NCI-H2029 treated with DMSO at 0.1 percent for 48 hours (cell line): Measurements from ENCODE around the gene FUT8.

Experiments
- DNase-seq: peaks from one replicate; lab custom pipeline; 2025; lab: John Stamatoyannopoulos, UW

Gene FUT8

DNA sequence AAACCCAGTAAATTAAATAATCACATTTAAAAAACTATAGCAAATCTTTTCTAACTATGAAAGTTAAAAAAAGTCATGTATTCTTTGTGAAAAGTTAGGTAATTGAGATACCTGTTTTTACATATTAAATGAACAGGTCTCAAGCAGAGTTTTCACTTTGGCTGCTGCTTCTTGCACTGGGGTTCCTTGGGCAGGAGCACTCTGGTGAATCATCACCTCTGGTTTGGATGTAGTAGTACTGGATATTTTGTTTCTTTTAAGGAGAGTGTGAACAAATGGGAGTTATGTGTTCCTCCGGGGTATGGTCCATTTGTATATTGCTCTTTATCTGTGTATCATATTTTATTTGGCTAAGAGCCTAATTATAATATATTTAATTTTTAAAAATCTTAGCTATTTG, 82.7 kb downstream of the FUT8 start:
- DNase-seq, result no peak

DNA sequence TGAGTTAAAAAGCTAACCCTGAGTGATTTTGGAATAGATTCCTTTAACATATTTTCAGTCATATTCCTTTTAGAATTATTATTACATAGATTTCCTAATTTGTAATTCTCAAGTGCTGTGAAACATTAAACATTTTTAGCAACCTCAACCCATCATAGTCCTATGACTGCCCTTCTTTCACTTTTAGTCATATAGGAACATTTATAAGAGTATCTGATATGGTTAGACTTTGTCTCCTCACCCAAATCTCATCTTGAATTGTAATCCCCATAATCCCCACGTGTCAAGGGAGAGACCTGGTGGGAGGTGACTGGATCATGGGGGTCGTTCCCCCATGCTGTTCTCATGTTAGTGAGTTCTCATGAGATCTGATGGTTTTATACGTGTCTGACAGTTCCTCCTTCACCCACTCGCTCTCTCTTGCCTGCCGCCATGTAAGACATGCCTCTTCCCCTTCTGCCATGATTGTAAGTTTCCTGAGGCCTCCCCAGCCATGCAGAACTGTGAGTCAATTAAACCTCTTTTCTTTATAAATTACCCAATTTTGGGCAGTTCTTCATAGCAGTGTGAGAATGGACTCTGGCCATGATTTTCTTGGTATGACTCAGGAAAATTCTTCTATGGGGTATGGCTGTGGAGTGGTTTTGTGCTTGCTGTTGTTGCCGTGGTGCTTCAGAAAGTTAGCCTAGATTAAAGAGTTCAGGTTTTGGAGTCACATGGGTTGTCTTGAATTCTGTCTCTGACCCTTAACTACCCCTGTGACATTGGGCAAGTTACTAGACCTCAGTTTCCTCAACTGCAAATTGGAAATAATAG, 83.9 kb downstream of the FUT8 start:
- DNase-seq, result no peak

DNA sequence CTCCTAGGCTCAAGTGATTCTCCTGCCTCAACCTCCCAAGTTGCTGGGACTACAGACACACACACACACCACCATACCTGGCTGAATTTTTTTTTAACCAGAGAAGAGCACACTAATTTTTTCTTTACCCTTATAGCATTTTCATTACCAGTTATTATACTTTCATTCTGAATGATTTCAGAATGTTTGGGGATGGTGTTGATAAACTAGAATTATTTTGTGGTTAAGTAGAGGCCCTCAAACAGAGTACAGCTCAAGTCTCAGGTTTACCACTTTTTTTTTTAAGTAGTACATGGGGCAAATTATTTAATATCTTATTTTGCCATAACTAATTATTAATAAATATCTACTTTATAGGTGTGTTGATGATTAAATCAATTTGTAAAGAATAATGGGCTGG, 86.6 kb downstream of the FUT8 start:
- DNase-seq, result no peak

DNA sequence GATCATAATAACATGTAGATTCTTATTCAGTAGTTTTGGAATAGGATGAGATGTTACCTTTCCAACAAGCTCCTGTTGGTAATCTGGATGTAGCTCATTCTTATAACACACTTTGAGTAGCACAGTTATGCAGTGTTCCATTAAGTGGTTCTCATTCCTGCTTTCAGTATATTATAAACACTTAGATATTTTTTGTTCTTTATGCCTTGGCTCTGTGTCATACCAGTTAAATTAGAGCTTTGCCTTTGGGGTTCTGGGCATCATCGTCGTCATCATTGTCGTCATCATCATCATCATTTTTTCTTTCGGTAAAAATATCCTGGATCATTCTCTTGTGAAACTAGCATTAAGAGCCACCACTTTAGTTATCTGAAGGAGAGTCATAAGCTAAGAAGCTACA, 87.5 kb downstream of the FUT8 start:
- no peak for DNase-seq

DNA sequence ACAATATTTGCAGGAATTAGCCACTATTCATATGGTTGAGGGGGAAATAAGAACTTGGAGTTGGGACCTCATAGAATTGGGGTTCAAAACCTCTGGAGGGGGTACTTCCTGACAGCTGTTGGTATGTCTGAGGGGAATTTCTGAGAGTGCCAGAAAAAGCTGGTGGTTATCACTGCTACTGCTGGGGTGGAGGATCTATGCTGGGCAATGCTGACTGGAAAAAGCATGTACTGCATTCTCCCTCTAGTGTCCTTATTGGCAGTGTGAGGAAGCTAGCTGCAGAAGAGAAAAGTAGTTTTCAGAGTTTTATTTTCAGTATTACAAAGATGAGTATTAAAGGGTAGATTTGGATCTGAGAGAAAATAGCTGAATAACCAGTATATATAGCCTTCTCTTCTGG, 88.8 kb downstream of the FUT8 start:
- no peak for DNase-seq

DNA sequence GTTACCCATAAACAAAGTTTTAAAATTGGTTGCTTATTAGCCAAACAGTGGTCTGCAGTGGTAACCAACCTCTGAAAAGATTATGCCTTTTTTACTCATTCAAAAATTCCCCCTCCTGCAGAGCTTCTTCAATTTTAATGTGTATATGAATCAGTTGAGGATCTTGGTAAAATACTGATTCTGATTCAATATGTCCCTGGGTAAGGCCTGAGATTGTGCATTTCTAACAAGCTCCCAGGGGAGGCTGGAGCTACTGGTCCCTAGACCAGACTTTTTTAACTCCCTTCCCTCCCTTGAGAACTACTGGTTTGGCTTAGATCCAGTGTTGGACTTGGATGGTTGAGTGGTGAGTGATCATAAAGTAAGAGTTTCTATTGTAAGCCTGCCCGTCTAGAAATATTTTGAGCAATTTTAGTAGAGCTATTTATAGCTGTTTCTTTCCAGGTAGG, 90.2 kb downstream of the FUT8 start:
- DNase-seq, result no peak

DNA sequence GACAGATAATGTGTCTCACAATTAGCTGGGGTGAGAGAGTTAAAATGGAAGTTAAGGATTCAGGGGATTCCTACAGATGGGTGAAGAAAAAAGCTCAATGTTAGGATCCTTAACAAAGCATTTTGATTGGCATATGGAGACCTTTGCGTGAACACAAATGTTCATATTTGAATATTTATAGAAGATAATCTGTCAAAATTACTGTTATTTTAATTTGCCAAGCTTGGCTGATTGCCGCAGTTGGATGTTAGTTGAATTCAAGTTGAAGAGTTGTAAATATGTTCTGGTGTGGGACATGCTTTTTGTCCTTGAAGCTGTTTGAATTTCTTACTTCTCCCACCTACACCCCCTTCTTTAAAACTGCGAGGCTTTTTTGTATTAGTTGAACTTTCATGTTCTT, 91.2 kb downstream of the FUT8 start:
- DNase-seq, result no peak

DNA sequence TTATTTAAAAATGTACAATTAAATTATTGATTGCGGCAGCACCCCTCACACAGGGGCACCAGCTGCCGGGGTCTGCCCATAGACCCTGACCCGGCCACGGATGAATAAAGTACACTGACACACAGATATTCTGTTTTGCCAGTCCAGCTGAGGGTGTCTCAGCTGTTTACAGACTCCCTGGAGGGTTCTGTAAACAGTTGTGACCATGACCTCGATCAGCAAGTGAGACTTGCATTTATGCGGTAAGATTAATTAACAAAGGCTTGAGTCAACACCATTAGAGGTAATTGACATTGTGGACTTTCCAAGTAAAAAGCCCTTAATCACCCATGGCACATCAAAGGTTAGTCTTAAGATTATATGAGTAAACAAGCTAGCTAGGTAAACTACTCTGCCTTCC, 94.3 kb downstream of the FUT8 start:
- DNase-seq, result no peak

DNA sequence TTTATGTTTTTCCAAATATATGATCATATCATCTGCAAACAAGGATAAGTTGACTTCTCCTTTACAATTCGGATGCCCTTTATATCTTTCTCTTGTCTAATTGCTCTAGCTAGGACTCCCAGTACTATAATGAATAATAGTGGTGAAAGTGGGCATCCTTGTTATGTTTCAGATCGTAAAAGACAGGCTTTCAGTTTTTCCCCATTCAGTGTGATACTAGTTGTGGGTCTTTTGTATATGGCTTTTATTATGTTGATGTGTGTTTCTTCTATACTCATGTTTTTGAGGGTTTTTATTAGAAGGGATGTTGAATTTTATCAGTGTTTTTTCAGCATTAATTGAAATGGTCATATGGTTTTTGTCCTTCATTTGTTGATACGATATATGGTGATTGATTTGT, 97.3 kb downstream of the FUT8 start:
- no peak for DNase-seq

DNA sequence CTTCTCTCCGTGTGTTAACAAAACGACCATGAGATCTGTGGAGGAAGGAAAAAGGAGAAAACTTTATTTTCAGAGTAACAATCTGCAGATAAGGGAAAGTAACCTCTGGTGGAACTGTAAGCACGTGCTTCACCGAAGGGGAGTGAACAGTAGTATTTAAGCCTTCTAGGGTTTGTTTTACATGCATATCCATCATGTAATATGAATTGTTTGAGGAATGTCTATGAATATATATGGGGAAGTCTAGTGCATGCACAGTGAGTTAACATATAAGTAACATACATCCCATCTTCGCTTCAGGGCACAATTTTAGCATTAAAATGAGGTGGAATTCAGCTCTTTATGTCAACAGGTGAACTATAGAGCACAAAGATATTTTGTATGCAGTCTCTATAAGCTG, 101.1 kb downstream of the FUT8 start:
- no peak for DNase-seq

DNA sequence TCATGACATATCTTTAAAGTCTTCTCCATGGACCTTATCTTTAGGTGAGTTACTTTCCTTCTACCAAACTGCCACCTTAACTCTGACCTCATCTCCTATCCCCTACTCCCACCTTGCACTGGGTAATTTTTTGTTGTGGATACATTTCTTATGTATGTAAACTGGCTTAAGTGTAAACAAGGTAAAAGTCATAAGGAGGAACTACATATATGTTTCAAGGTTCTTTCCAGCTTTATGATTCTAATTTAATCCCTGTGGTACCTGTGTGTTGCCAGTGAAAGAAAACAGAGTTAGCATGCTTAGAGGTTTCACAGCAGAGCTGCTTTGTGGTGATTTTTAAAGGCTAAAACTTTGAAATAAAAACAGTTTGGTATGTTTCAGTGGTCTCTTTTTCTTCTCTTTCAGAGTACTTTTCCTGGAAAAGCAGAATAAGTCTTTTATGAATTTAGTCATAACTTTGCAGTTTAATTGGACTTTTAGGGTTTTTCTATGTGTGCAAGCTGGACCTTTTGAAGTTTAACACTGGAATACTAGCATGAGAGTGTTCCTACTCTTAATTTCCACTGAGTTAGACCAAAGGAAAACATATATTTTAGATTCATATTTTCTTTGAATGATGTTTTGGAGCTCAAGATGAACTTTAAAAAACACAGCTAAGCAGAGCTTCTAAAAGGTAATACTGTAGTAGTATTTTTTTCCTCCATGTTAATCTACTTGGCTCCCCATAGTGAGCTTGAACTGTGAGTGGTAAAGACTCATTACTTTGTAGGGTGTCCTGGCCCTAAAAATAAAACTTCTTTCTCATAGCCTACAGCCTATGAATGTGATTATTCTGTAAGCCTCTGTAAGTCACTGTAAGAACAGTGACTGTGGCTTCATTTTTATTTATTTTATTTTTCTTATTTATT, 105.4 kb downstream of the FUT8 start:
- DNase-seq, result no peak

DNA sequence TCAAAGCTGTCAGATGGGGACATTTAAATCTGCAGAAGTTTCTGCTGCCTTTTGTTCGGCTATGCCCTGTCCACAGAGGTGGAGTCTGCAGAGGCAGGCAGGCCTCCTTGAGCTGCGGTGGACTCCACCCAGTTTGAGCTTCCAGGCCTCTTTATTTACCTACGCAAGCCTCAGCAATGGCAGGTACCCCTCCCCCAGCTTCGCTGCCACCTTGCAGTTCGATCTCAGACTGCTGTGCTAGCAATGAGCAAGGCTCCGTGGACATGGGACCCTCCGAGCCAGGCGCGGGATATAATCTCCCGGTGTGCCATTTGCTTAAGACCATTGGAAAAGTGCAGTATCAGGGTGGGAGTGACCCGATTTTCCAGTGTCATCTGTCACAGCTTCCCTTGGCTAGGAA, 115.5 kb downstream of the FUT8 start:
- no peak for DNase-seq

DNA sequence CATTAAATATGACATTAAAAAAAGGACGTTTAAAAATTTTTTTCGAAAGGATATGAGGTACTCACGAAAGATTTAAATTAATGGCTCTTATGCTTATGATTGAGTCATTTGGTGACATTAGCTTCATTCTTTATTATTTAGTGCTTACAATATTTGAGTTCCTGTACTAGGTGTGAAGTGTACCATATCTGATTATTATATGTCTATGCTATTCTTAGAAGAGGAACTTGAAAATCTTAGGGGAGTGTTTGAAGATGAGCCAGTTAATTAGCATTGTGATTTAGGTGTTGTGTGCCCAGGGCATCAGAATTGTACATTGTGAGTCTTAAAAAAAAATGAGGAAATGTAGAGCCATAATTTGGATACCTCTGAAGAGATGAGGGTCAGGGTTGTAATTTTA, 118.6 kb downstream of the FUT8 start:
- DNase-seq, result no peak

DNA sequence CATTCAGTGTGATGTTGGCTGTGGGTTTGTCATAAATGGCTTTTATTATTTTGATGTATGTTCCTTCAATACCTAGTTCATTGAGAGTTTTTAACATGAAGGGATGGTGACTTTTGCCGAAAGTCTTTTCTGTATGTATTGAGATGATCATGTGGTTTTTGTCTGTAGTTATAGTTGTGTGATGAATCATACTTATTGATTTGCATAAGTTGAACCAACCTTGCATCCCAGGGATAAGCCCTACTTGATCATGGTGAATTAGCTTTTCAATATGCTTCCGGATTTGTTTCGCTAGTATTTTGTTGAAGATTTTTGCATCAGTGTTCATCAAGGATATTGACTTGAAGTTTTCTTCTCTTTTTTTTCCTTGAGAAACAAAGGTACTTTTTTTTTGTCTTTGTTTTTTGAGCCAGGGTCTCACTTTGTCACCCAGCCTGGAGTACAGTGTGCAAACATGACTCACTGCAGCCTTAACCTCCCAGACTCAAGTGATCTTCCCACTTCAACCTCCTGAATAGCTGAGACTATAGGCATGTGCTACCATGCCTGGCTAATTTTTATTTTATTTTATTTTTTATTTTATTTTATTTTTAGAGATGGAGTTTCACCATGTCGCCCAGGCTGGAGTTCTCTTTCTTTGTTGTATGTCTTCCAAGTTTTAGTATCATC, 121.3 kb downstream of the FUT8 start:
- DNase-seq, result no peak

DNA sequence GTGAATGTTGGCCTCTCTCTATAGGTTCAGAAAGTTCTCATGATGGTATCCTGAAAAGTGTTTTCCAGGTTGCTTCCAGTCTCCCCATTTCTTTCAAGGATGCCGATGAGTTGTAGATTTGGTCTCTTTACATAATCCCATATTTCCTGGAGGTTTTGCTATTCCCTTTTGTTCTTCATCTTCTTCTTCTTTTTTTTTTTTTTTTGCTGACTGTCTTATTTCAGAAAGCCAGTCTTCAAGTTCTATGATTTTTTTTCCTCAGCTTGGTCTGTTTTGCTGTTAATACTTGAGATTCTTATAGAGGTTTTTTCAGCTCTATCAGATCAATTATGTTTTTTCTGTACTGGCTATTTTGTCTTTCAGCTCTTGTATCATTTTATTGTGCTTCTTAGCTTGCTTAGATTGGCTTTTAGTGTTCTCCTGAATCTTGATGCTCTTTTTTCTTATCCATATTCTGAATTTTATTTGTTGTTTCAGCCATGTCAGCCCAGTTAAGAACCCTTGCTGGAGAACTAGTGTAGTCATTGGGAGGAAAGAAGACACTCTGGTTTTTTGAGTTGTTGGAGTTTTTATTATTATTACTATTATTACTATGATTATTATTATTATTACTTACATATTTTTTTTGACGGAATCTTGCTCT, 124.4 kb downstream of the FUT8 start:
- no peak for DNase-seq

DNA sequence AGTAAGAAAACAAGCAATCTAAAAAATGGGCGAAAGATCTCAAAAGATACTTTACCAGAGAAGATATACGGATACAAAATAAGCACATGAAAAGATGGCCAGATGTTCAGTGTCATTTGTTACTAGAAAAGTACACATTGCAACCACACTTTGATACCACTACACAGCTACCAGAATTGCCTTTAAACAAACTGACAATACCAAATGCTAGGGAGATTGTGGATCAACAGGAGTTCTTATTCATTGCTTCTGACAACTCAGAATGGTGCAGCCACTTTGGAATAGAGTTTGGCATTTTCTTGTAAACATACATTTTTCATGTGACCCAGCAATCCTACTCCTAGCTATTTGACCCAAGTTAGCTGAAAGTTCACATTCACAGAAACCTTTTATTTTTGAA, 136.3 kb downstream of the FUT8 start:
- DNase-seq, result no peak

DNA sequence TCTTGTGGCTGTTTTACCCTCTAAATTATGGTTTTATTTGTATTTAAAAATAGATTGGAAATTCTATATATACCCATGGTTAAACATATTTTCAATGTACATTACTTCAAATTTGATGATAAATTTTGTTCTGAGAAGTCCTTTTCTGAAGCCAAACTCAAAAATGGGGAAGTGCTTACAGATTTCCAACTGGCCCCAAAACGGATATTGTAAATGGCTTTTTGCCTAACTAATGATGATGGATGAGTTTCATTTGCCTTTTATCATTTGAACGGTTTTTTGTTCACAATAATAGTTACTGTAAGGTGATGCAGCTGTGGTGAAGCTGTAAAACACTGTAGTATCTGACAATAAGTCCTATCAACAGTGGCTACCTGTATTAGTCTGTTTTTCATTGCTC, 136.9 kb downstream of the FUT8 start:
- DNase-seq, result no peak

DNA sequence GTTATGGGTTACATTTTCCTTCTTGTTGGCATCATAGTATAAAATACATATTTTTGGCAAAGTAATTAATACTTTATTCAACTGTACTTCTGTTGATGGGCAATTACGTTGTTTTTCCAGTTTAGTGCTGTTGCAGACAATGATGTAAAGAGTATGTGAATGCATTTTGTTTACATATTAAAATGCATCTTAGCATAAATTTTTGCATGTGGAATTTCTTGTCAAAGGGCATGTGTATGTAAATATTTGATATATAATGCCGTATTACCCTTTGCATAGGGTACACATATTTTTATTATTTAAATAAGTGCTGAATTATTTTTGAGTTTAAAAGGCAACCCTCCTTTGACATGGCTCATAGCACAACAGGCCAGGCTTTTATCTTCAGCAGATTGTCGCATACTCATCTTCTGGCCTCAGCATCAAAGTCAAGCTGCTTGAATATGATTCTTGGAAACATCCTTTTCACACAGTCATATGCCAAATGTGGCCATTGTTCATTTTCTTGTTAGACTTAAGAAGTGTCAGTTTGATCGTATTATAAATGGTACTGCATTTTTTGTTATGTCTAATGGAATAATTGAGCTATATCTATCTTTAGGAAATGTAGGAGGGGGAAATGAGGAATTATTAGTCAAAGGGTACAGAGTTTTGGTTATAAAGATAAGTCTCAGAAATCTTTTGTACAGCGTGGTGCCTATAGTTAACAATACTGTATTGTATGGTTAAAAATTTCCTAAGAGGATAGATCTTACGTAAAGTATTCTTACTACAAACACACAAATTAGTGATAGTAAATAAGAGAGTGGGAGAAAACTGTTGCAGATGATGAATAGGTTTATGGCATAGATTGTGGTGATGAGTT, 138.5 kb downstream of the FUT8 start:
- DNase-seq, result no peak

DNA sequence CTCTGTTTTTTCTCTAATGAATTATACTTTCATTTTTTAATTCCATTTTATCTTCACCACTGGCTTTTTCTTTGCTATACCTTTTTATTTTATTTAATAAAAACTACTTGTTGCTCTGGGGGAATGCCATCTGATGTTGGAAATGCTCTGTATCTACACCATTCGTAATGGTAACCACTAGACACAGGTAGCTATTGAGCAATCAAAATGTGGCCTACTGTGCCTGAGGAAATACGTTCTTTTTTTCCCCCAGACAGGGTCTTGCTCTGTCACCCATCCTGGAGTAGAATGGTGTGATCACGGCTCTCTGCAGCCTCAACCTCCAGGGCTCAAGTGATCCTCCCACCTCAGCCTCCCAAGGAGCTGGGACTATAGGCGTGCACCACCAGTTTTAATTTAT, 140.2 kb downstream of the FUT8 start:
- no peak for DNase-seq

DNA sequence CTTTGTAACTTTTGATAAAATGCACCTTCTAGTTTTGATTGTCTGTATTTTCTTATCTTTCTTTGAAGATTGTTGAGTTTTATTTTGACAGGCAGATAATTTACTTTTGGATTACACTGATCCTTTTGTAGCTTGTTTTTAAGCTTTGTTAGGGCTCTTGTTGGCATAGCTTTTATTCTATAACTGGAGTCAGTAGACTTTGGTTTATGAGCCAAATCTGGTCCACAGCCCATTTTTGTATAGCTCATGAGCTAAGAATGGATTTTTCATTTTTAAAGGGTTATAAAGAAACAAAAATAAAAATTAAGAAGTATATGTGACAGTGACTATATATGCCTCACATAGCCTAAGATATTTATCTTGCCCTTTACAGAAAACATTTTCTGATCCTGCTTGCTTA, 142.3 kb downstream of the FUT8 start:
- DNase-seq, result no peak

DNA sequence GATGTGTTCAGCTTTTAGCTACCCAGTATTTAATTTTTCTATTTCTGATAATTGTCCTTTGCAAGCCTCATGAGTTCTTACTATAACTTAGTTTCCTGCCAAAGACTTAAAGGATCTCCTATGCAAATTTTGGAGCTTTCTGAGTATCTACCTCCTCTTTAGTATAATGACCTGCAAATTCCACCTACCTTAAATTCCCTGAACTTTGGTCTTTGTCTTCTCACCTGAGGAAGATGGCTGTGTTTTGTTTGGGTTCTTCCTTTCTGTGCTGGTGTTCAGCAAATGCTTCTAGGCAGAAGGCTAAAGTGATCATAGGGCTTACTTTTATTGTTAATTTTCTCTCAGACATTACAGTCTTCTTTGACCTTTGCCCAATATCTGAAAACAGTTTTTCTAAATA, 142.8 kb downstream of the FUT8 start:
- no peak for DNase-seq
